ENCODE measurements around the gene TRIM67.
A peak's percentile ranks its signal among the peaks of the same experiment; 100 is the strongest.

Gene TRIM67

DNA sequence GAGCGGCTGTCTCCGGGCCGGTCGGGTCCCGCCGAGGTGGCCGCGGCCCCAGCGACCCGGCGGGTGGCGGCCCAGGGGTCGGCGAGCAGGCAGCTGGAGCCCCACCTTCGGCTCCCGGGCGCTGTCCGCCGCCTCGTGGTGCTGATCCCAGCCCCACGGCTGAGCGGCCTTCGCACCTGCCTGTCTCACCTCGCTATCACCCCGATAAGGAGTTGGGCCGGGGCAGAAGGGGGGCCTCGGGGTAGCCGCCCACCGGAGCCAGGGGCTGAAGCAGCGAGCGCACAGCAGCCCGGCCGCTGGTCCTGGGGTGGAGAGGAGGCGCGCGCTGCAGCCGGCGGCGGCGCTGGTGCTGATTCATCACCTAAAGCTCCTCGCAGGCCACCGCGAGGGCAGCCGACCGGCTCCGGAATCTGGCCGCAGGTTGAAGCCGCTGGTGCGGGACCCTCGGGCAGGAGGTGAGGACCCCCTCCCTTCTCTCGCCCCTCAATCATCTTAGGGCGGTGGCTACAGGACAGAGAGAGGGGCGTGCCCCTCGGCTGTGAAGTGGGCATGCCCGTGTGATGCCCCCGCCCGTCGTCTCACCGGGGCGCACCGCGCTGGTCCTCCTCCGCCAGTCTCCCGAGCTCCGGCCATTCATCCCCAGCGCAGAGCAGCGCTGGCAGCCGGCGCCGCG lies 575 bp downstream of the TRIM67 start (continued):
- TF ChIP-seq, protein P1, sequence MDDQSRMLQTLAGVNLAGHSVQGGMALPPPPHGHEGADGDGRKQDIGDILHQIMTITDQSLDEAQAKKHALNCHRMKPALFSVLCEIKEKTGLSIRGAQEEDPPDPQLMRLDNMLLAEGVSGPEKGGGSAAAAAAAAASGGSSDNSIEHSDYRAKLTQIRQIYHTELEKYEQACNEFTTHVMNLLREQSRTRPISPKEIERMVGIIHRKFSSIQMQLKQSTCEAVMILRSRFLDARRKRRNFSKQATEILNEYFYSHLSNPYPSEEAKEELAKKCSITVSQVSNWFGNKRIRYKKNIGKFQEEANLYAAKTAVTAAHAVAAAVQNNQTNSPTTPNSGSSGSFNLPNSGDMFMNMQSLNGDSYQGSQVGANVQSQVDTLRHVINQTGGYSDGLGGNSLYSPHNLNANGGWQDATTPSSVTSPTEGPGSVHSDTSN (CRISPR knock-in tag; IDR thresholded peaks at IDR 0.05), result peak; percentile 84; the same call in 1 of the 2 replicates
- TF ChIP-seq ZNF707 (tag by site-specific recombination; IDR thresholded peaks at IDR 0.05), result no peak
- TF ChIP-seq, protein P2, sequence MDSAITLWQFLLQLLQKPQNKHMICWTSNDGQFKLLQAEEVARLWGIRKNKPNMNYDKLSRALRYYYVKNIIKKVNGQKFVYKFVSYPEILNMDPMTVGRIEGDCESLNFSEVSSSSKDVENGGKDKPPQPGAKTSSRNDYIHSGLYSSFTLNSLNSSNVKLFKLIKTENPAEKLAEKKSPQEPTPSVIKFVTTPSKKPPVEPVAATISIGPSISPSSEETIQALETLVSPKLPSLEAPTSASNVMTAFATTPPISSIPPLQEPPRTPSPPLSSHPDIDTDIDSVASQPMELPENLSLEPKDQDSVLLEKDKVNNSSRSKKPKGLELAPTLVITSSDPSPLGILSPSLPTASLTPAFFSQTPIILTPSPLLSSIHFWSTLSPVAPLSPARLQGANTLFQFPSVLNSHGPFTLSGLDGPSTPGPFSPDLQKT (IDR thresholded peaks at IDR 0.05; ENCODE audit: borderline replicate concordance, low read depth, low read length), result no peak
- TF ChIP-seq, protein P3, sequence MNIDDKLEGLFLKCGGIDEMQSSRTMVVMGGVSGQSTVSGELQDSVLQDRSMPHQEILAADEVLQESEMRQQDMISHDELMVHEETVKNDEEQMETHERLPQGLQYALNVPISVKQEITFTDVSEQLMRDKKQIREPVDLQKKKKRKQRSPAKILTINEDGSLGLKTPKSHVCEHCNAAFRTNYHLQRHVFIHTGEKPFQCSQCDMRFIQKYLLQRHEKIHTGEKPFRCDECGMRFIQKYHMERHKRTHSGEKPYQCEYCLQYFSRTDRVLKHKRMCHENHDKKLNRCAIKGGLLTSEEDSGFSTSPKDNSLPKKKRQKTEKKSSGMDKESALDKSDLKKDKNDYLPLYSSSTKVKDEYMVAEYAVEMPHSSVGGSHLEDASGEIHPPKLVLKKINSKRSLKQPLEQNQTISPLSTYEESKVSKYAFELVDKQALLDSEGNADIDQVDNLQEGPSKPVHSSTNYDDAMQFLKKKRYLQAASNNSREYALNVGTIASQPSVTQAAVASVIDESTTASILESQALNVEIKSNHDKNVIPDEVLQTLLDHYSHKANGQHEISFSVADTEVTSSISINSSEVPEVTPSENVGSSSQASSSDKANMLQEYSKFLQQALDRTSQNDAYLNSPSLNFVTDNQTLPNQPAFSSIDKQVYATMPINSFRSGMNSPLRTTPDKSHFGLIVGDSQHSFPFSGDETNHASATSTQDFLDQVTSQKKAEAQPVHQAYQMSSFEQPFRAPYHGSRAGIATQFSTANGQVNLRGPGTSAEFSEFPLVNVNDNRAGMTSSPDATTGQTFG (tag by site-specific recombination; IDR thresholded peaks at IDR 0.05; ENCODE audit: borderline replicate concordance), result no peak
- peak; percentile 76 for TF ChIP-seq SP7 (tag by site-specific recombination; IDR thresholded peaks at IDR 0.05)
- TF ChIP-seq ZNF146 (tag by site-specific recombination; IDR thresholded peaks at IDR 0.05), result no peak
- TF ChIP-seq ZNF292 (tag by site-specific recombination; IDR thresholded peaks at IDR 0.05; ENCODE audit: borderline replicate concordance, low read depth), result no peak
- TF ChIP-seq ZNF48 (tag by site-specific recombination; IDR thresholded peaks at IDR 0.05), result no peak
- TF ChIP-seq ZNF571 (tag by site-specific recombination; IDR thresholded peaks at IDR 0.05), result no peak
- TF ChIP-seq ZNF561 (tag by site-specific recombination; IDR thresholded peaks at IDR 0.05; ENCODE audit: borderline replicate concordance), result peak; percentile 88; the same call in 1 of the 2 replicates
- peak; percentile 57 for TF ChIP-seq ZXDB (tag by site-specific recombination; IDR thresholded peaks at IDR 0.05)
- no peak for TF ChIP-seq MZF1 (tag by site-specific recombination; IDR thresholded peaks at IDR 0.05; ENCODE audit: borderline replicate concordance)
- TF ChIP-seq, protein P4, sequence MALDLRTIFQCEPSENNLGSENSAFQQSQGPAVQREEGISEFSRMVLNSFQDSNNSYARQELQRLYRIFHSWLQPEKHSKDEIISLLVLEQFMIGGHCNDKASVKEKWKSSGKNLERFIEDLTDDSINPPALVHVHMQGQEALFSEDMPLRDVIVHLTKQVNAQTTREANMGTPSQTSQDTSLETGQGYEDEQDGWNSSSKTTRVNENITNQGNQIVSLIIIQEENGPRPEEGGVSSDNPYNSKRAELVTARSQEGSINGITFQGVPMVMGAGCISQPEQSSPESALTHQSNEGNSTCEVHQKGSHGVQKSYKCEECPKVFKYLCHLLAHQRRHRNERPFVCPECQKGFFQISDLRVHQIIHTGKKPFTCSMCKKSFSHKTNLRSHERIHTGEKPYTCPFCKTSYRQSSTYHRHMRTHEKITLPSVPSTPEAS (tag by site-specific recombination; IDR thresholded peaks at IDR 0.05), result no peak
- no peak for TF ChIP-seq ZNF555 (tag by site-specific recombination; conservative IDR thresholded peaks at IDR 0.05)
- no peak for TF ChIP-seq REPIN1 (tag by site-specific recombination; IDR thresholded peaks at IDR 0.05; ENCODE audit: low read depth)
- TF ChIP-seq, protein P5, sequence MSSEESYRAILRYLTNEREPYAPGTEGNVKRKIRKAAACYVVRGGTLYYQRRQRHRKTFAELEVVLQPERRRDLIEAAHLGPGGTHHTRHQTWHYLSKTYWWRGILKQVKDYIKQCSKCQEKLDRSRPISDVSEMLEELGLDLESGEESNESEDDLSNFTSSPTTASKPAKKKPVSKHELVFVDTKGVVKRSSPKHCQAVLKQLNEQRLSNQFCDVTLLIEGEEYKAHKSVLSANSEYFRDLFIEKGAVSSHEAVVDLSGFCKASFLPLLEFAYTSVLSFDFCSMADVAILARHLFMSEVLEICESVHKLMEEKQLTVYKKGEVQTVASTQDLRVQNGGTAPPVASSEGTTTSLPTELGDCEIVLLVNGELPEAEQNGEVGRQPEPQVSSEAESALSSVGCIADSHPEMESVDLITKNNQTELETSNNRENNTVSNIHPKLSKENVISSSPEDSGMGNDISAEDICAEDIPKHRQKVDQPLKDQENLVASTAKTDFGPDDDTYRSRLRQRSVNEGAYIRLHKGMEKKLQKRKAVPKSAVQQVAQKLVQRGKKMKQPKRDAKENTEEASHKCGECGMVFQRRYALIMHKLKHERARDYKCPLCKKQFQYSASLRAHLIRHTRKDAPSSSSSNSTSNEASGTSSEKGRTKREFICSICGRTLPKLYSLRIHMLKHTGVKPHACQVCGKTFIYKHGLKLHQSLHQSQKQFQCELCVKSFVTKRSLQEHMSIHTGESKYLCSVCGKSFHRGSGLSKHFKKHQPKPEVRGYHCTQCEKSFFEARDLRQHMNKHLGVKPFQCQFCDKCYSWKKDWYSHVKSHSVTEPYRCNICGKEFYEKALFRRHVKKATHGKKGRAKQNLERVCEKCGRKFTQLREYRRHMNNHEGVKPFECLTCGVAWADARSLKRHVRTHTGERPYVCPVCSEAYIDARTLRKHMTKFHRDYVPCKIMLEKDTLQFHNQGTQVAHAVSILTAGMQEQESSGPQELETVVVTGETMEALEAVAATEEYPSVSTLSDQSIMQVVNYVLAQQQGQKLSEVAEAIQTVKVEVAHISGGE (tag by site-specific recombination; conservative IDR thresholded peaks at IDR 0.05; ENCODE audit: low read depth), result no peak
- peak; percentile 78; the same call in 1 of the 2 replicates for TF ChIP-seq KLF1 (tag by site-specific recombination; IDR thresholded peaks at IDR 0.05)
- peak; percentile 67 for TF ChIP-seq ZIC2 (tag by site-specific recombination; IDR thresholded peaks at IDR 0.05)
- no peak for TF ChIP-seq ZFP3 (tag by site-specific recombination; IDR thresholded peaks at IDR 0.05; ENCODE audit: low read depth)
- peak; percentile 54 for TF ChIP-seq ZNF677 (tag by site-specific recombination; IDR thresholded peaks at IDR 0.05)
- no peak for TF ChIP-seq ZSCAN23 (tag by site-specific recombination; IDR thresholded peaks at IDR 0.05)
- 0 out of 2 replicates have a peak, but pooled peaks have one; percentile 63 for TF ChIP-seq KLF16 (tag by site-specific recombination; IDR thresholded peaks at IDR 0.05)
- no peak for TF ChIP-seq ZFP41 (tag by site-specific recombination; IDR thresholded peaks at IDR 0.05; ENCODE audit: borderline replicate concordance)
- TF ChIP-seq, protein P6, sequence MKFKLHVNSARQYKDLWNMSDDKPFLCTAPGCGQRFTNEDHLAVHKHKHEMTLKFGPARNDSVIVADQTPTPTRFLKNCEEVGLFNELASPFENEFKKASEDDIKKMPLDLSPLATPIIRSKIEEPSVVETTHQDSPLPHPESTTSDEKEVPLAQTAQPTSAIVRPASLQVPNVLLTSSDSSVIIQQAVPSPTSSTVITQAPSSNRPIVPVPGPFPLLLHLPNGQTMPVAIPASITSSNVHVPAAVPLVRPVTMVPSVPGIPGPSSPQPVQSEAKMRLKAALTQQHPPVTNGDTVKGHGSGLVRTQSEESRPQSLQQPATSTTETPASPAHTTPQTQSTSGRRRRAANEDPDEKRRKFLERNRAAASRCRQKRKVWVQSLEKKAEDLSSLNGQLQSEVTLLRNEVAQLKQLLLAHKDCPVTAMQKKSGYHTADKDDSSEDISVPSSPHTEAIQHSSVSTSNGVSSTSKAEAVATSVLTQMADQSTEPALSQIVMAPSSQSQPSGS (tag by site-specific recombination; IDR thresholded peaks at IDR 0.05; ENCODE audit: low read depth), result no peak
- TF ChIP-seq ZNF155 (tag by site-specific recombination; IDR thresholded peaks at IDR 0.05), result no peak
- 0 out of 2 replicates have a peak, but pooled peaks have one; percentile 32 for TF ChIP-seq ZNF423 (tag by site-specific recombination; IDR thresholded peaks at IDR 0.05)
- TF ChIP-seq ZNF791 (tag by site-specific recombination; IDR thresholded peaks at IDR 0.05), result no peak
- TF ChIP-seq ZNF311 (tag by site-specific recombination; IDR thresholded peaks at IDR 0.05; ENCODE audit: borderline replicate concordance), result no peak
- TF ChIP-seq ZNF202 (tag by site-specific recombination; IDR thresholded peaks at IDR 0.05; ENCODE audit: borderline replicate concordance), result no peak
- TF ChIP-seq ZNF133 (tag by site-specific recombination; IDR thresholded peaks at IDR 0.05), result no peak
